ENCODE results near the gene RAP1GAP.
"Not testable (repeated sequence)": the region's sequence is repeated elsewhere in the genome, so short reads cannot be mapped to it uniquely, and the experiment has no call there.

GRCh38 chr1:21566361-21566760 lies 102.8 kb downstream of the RAP1GAP start:
- TF ChIP-seq CTCF (conservative IDR thresholded peaks at IDR 0.05; ENCODE audit: low read length); EZH2phosphoT487 (IDR thresholded peaks at IDR 0.05; ENCODE audit: borderline replicate concordance, low read depth, low read length): not testable (repeated sequence)
